Activated naive CD8-positive, alpha-beta T cell treated with anti-CD3 and anti-CD28 coated beads for 36 hours (primary cell): ENCODE results near the gene KRT7. TPM values are rescaled to one million over a fixed set of nuclear protein-coding genes. Genes with fewer than 3 reads are reported as not detected.

Source experiments
- DNase-seq: peaks from one replicate; pipeline ENCODE4 v3.0.0; 2021
- H3K27ac Mint-ChIP-seq: one replicate; pipeline ENCODE4 v1.8.0; 2022; ENCODE audit warnings: mild to moderate bottlenecking, moderate library complexity, mixed read lengths
- H3K27me3 Mint-ChIP-seq: one replicate; pipeline ENCODE4 v1.8.0; 2022; ENCODE audit warnings: mild to moderate bottlenecking, mixed read lengths
- H3K36me3 Mint-ChIP-seq: one replicate; pipeline ENCODE4 v1.8.0; 2021; ENCODE audit warnings: mild to moderate bottlenecking, mixed read lengths
- H3K4me1 Mint-ChIP-seq: one replicate; pipeline ENCODE4 v1.8.0; 2021; ENCODE audit warnings: mixed read lengths
- H3K4me3 Mint-ChIP-seq: one replicate; pipeline ENCODE4 v1.8.0; 2022; ENCODE audit warnings: mild to moderate bottlenecking, moderate library complexity, mixed read lengths
- H3K9me3 Mint-ChIP-seq: one replicate; pipeline ENCODE4 v1.8.0; 2022; ENCODE audit warnings: mixed read lengths
- total RNA-seq, 2 experiments: library from RNA; stranded (reverse); gene quantifications; one replicate each; pipeline ENCODE4 v1.2.3, GENCODE V29; 2021

The KRT7 gene
- total RNA-seq, 2 experiments from 2014 or later = 2.4 to 6.5 TPM

DNA sequence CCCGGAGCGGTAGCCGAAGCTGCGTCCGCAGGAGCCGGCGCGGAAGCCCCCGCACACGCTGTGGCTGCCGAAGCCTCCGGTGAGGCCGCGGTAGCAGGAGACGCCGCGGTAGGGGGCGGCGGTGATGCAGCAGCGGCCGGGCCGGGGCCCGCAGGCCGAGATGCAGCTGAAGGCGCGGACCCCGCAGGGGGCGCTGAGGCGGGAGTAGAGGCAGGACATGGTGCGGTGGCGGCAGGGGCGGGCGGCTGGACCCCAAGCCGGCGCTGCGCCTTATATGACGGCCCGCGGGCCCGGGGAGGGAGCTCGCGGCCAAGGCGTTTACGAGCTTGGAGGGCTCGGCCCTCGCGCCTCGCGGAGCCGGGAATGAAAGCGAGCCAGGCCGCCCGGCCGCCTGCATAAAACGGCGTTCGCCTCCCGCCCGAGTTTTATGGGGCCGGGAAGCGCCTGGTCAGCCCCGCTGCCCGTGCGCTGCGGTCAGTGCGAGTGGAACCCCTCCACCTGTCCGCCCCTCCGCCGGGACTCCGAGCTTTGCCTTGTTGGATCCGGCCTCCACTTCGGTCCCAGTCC lies 25.4 kb downstream of the KRT7 start:
- peaks cover 62% of the 10 kb centered on the region for H3K27me3 Mint-ChIP-seq
- no peaks in the 10 kb centered on the region for H3K9me3 Mint-ChIP-seq
- peaks cover 10% of the 10 kb centered on the region for H3K4me1 Mint-ChIP-seq
- no peaks in the 10 kb centered on the region for H3K36me3 Mint-ChIP-seq
- DNase-seq = no peak
- no peak overlapping the region for H3K4me3 Mint-ChIP-seq
- no peak overlapping the region for H3K27ac Mint-ChIP-seq

DNA sequence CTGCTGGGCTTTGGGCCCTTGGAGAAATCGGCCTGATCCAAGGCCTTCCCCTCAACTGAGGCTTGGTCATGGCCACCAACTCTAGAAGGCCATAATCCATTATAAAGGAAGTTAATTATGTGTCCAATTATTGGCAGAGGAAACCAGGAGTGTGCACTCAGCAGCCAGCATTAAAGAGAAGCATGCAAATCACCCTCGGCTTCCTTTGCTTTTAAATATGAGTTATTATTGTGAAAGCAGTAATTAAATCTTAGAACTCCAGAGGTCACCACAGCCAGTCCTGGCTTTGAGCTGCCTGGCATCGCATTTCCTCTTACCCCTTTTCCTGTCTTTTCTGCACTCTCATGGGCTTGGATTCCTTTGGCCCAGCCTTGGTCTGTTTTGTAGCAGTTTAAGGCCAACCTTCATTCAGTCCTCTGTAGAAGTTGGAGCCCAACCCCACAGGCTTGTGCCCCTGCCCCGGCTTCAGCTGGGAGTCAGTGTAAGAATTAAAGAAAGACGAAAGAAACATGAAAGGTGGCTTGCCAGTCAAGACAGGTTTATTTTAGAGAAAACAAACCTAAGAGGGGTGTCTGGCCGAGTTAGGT lies 26.7 kb downstream of the KRT7 start:
- H3K9me3 Mint-ChIP-seq = no peaks in the 10 kb centered on the region
- H3K4me3 Mint-ChIP-seq = no peak overlapping the region
- H3K36me3 Mint-ChIP-seq = no peaks in the 10 kb centered on the region
- no peak for DNase-seq
- peaks cover 10% of the 10 kb centered on the region for H3K4me1 Mint-ChIP-seq
- H3K27ac Mint-ChIP-seq = no peak overlapping the region
- peaks cover 68% of the 10 kb centered on the region for H3K27me3 Mint-ChIP-seq

DNA sequence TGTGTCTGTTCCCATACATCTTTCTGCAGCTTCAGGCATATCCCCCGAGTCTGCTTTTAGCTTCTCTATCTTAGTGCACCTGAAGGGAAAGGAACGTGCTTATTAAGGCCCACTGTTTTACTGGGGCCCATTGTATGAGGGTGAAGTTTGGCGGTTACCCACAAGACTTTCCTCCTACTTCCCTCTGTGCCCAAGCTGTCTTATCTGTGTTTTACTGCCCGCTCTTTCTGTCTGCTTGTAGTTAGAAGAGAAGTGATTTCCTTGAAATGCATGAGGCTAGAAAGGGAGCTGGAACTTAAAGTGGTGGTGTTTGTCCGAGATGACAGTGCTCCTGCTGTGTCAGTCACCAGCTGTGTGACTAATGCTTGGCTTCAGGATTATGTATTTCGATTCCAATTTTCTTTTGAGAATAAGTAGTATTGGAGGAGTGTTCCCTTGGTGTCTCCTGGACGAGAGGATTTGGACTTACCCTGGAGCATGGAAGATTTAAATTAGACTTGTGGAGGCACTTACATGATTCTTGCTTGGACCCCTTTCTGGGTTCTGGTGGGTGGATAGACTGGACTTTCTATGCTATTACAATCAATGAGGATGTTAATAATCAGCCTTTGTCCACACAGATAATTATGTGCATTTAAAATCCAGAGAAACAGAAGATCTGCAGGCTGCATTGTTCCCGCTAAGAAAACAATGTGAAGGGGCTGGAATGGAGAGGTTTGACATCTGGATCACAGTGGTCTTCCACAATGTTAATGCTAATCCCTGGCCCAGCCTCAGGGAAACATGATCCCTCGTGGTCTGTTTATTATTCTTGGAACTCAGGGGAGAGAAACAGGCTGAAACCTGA lies 27.5 kb downstream of the KRT7 start:
- no peaks in the 10 kb centered on the region for H3K36me3 Mint-ChIP-seq
- H3K4me3 Mint-ChIP-seq = no peak overlapping the region
- no peak for DNase-seq
- H3K4me1 Mint-ChIP-seq = peaks cover 10% of the 10 kb centered on the region
- peaks cover 60% of the 10 kb centered on the region for H3K27me3 Mint-ChIP-seq
- no peaks in the 10 kb centered on the region for H3K9me3 Mint-ChIP-seq
- no peak overlapping the region for H3K27ac Mint-ChIP-seq

DNA sequence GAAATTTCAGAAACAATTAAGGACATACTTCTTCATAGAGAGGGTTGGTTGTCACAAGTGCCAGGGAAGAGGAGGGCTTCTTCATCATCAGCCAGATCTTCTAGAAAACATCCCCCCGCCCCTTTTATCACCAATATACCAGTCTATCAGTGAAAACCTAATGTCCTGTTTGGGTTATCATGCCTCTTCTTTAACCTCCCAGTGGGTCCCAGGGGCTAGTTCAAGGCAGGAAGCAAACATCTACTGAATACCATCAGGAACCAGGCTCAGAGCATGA lies 28.1 kb downstream of the KRT7 start:
- Mint-ChIP-seq H3K36me3 (no peaks in the 10 kb centered on the region), H3K9me3 (no peaks in the 10 kb centered on the region), H3K27ac (no peak overlapping the region), H3K27me3 (peaks cover 54% of the 10 kb centered on the region), H3K4me1 (peaks cover 10% of the 10 kb centered on the region), H3K4me3 (no peak overlapping the region)
- no peak for DNase-seq

DNA sequence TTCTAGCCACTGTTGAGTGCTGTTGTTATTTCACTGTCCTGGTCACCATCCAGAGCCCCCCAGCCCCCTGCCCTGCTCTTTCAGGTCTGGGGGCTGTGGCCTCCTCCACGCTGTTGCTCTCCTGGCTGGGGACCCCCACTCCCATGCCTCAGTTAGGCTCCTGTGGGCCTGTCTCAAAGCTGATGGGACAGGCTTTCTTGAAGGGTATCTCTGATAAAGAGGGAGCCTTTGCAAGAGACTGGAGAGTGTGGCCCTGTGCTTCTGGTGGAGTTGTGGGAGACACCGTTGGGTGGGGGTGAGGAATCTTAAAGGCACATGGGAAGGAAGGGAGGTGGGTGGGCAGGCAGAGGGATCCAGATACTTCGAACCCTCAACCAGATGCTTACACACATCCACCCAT lies 29.2 kb downstream of the KRT7 start:
- H3K36me3 Mint-ChIP-seq = no peaks in the 10 kb centered on the region
- DNase-seq = no peak
- no peak overlapping the region for H3K4me3 Mint-ChIP-seq
- peaks cover 43% of the 10 kb centered on the region for H3K27me3 Mint-ChIP-seq
- peaks cover 10% of the 10 kb centered on the region for H3K4me1 Mint-ChIP-seq
- no peak overlapping the region for H3K27ac Mint-ChIP-seq
- no peaks in the 10 kb centered on the region for H3K9me3 Mint-ChIP-seq

DNA sequence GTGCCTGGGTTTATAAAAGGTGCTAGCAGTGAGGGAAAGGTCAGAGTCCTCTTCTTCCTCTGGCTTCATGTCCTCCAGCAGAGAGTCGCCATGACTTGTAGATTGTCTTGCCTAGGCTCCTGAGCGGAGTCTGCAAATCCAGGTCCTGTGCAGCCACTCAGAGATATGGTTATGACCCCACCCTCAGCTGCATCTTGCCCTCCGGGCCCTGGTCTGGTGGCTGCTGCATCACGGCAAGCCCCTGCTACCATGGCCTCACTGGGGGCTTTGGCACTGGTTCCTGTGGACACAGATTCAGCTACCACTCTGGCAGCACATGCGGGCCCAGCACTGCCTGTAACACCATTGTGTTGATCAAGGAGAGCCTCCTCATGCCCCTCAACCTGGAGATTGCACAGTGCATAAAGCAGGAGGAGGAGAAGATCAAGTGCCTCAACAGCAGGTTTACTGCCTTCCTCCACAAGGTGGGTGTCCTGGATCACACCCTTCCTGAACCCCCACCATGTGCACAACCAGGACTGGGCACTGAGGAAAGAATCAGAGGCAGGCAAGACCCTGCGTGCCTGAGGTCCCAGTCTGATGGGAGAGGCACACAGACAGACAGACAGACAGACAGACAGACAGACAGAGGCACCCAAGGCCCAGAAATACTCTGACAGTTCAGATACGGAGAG lies 30.9 kb downstream of the KRT7 start:
- Mint-ChIP-seq H3K4me1 (peaks cover 8% of the 10 kb centered on the region), H3K27me3 (peaks cover 30% of the 10 kb centered on the region), H3K27ac (no peak overlapping the region), H3K4me3 (no peak overlapping the region), H3K9me3 (no peaks in the 10 kb centered on the region), H3K36me3 (no peaks in the 10 kb centered on the region)
- no peak for DNase-seq

DNA sequence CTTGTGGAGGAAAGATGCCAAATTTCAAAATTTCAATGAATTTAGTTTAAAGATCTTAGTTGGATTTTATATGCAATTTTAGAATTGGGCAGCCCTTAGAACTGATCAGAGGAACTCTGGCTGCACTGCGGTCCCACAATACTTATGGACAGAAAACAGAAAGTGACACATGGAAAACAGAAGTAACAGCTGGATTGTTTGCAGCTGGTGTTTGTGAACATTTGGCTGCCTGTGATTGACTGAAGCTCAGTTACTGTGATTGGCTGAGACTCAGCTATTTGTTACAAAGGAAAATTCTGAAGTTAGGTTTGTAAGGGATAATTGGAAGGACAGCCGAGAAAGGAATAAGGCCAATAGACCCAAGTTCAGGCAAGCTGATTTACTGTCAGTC lies 31.4 kb downstream of the KRT7 start:
- H3K4me1 Mint-ChIP-seq = peaks cover 8% of the 10 kb centered on the region
- H3K27ac Mint-ChIP-seq = no peak overlapping the region
- no peak for DNase-seq
- peaks cover 25% of the 10 kb centered on the region for H3K27me3 Mint-ChIP-seq
- H3K36me3 Mint-ChIP-seq = no peaks in the 10 kb centered on the region
- H3K9me3 Mint-ChIP-seq = no peaks in the 10 kb centered on the region
- H3K4me3 Mint-ChIP-seq = no peak overlapping the region

DNA sequence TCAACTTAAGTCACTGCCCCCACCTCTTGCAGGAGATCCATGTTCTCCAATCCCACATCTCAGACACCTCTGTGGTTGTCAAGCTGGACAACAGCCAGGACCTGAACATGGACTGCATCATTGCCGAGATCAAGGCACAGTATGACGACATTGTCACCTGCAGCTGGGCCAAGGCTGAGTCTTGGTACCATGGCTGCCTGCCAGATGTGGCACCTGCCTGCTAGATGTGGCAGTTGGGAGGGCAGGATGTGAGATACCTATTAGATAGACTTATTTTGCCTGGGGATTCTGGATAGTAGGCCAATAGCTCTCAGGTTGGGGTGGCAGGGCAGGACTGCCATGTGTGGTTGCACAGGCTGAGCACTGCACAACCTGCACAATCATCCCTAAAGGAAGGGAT lies 33.5 kb downstream of the KRT7 start:
- no peaks in the 10 kb centered on the region for H3K9me3 Mint-ChIP-seq
- H3K4me1 Mint-ChIP-seq = no peaks in the 10 kb centered on the region
- no peak for DNase-seq
- no peak overlapping the region for H3K27ac Mint-ChIP-seq
- no peak overlapping the region for H3K4me3 Mint-ChIP-seq
- H3K27me3 Mint-ChIP-seq = peaks cover 24% of the 10 kb centered on the region
- no peaks in the 10 kb centered on the region for H3K36me3 Mint-ChIP-seq

DNA sequence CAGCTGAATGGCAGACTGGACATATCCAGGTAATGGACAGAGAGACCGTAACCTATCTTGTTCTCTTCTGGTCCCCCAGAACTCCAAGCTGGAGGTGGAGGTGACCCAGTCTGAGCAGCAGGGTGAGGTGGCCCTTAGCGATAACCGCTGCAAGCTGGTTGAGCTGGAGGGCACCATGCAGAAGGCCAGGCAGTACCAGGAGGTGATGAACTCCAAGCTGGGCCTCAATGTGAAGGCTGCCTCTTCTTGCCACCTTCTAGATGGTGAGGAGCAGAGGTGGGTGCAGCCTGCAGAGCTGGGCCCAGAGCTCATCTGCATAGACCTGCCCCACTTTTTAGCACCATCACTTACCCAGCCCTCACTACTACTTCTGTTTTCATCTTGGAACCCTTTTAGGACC lies 34.2 kb downstream of the KRT7 start:
- DNase-seq = no peak
- no peak overlapping the region for H3K27ac Mint-ChIP-seq
- H3K27me3 Mint-ChIP-seq = peaks cover 26% of the 10 kb centered on the region
- H3K4me1 Mint-ChIP-seq = no peaks in the 10 kb centered on the region
- no peaks in the 10 kb centered on the region for H3K9me3 Mint-ChIP-seq
- no peak overlapping the region for H3K4me3 Mint-ChIP-seq
- no peaks in the 10 kb centered on the region for H3K36me3 Mint-ChIP-seq

DNA sequence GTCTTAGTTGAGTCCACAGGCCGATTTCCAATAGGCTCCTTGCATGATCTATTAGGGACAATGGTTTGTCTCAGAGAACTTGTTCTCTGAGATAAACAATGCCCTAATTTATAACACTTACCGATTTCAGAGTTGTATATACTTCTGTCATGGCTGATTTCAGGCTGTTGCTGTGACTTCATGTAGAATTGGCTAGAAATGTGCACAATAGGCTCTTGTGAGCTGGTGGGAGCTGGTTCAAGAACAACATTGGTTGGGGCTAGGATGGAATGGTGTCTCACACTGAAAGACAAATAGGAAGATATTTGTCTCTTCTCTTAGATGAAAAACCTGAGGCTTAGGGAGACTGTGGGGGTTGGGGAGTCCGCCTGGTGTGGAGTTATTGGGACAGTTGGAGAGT lies 34.7 kb downstream of the KRT7 start:
- Mint-ChIP-seq H3K9me3 (no peaks in the 10 kb centered on the region), H3K4me1 (no peaks in the 10 kb centered on the region), H3K27me3 (peaks cover 23% of the 10 kb centered on the region), H3K27ac (no peak overlapping the region), H3K4me3 (no peak overlapping the region), H3K36me3 (no peaks in the 10 kb centered on the region)
- no peak for DNase-seq

DNA sequence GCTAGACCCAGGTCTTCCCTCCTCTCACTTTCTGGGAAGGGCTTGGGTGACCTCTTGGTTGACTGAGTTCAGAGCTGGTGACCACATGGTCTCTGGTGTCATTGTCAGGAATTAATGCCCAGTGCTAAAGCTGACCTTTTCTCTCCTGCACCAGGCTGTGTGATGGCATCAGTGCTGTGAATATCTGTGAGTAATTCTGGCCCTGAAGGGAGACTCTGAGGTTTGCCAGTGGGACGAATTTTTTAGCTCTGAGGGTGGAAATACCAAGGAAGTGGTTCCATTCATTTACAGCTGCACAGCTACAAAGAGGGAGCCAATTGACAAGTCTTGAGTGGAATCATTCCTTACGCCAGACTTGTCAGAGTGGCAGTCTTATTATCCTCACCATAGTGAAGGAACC lies 35.2 kb downstream of the KRT7 start:
- Mint-ChIP-seq H3K36me3 (no peaks in the 10 kb centered on the region), H3K4me3 (no peak overlapping the region), H3K27ac (no peak overlapping the region), H3K4me1 (no peaks in the 10 kb centered on the region), H3K9me3 (no peaks in the 10 kb centered on the region), H3K27me3 (peaks cover 27% of the 10 kb centered on the region)
- DNase-seq = no peak

DNA sequence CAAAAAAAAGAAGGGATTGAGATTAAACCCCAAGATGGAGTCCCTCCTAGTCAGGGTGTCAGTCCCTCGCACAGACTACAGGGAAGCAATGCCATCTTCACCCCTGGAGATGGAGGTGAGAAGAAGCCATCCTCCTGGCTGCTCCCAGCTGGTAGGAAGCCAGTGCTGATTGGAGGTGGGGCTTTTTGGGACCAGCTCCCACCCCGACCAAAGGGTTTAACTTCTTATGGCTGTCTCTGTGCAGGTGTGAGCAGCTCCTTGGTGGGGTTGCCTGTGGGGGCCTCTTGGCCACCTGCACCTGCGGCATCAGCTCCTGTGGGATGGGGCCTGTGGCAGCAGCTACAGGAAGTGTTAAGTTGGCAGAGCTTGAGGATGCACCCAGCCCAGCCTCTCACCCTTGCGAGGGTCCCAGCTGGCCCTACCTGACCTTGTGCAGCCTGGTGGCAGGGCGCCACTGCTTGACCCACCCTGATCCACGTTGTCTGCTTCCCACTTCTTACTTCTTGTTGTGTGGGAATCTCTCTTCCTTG lies 37.6 kb downstream of the KRT7 start:
- H3K36me3 Mint-ChIP-seq = no peaks in the 10 kb centered on the region
- no peak overlapping the region for H3K27ac Mint-ChIP-seq
- H3K9me3 Mint-ChIP-seq = no peaks in the 10 kb centered on the region
- no peak overlapping the region for H3K4me3 Mint-ChIP-seq
- H3K4me1 Mint-ChIP-seq = no peaks in the 10 kb centered on the region
- H3K27me3 Mint-ChIP-seq = peaks cover 28% of the 10 kb centered on the region
- DNase-seq = no peak

DNA sequence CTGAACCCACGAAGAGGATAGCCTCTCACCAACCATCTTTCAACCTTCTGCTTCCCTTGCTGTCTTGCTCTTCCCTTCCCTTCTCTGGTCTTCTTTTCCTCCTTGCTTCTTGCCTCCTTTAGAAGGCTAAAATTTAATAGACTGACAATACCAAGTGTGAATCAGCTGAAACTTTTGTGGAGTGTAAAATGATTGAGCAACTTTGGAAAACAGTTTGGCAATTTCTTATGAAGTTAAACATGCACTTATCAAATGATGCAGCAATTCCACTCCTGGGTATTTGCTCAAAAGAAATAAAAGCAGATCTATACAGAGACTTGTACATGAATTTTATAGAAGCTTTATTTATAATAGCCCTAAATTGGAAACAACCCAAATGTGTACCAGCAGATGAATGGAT lies 38.1 kb downstream of the KRT7 start:
- no peaks in the 10 kb centered on the region for H3K9me3 Mint-ChIP-seq
- no peak overlapping the region for H3K4me3 Mint-ChIP-seq
- no peak for DNase-seq
- peaks cover 28% of the 10 kb centered on the region for H3K27me3 Mint-ChIP-seq
- no peaks in the 10 kb centered on the region for H3K36me3 Mint-ChIP-seq
- H3K4me1 Mint-ChIP-seq = no peaks in the 10 kb centered on the region
- H3K27ac Mint-ChIP-seq = no peak overlapping the region

DNA sequence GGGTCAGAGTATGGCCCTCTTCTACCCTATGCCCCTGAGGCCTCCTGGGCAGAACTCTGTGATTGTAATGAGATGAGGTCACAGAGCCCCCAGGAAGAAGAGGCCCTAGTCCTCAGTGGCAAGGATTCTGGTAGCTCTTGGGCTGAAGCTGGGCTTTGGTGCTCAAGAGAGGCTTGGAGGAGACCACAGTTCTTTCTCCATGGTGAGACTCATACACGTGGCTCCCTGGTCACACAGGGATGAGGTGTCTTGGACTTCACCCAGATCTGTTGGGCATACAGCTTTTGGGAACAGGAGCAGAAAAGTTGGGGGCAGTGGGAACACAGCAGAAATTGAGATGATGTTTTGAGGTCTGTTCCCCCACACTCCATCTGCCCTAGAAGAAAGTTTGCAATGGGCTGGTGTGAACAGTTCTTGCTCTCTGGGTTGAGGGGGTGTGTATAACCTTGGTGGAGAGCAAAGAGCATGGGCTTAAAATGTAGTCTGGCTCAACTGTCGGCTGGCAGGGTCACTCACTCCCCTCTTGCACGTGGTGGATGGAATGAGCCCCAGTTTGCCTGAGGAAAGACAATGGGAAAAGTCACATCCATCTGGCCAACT lies 41.6 kb downstream of the KRT7 start, which contains the start of gene KRT86:
KRT86 (plus strand) TSS at position 125 of the 600 bp plus-strand sequence. CDS start 27,272 bp downstream, outside the sequence.
- no peaks in the 10 kb centered on the region for H3K36me3 Mint-ChIP-seq
- DNase-seq = no peak
- no peaks in the 10 kb centered on the region for H3K9me3 Mint-ChIP-seq
- peaks cover 3% of the 10 kb centered on the region for H3K4me1 Mint-ChIP-seq
- H3K27ac Mint-ChIP-seq = no peak within 1 kb of the TSS
- peaks cover 47% of the 10 kb centered on the region for H3K27me3 Mint-ChIP-seq
- no peak within 1 kb of the TSS for H3K4me3 Mint-ChIP-seq

DNA sequence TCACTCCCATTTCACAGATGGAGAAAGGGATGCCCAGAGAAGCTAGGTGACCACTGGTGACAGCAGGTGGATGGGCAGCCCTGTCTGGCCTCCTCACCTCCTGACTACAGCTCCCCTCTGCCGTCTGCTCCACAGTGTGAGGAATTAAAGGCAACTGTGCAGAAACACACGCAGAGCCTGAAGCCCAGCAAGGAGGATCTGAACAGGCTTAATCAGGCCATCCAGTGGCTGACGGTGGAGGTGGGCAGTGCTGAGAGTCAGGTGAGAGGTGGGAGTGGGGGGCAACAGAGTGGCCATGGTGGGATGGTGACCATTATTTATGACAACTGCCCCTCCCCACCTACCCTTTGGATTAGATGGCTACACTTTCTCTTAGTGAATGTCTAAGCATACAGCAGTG lies 42.6 kb downstream of the KRT7 start:
- H3K36me3 Mint-ChIP-seq = no peaks in the 10 kb centered on the region
- no peaks in the 10 kb centered on the region for H3K9me3 Mint-ChIP-seq
- no peak for DNase-seq
- H3K27ac Mint-ChIP-seq = no peak overlapping the region
- H3K4me3 Mint-ChIP-seq = no peak overlapping the region
- H3K4me1 Mint-ChIP-seq = peaks cover 3% of the 10 kb centered on the region
- peaks cover 46% of the 10 kb centered on the region for H3K27me3 Mint-ChIP-seq
